Liver (tissue), 9 donors: ENCODE measurements around the gene OAS2. TPM values are rescaled to one million over a fixed set of nuclear protein-coding genes. Genes with fewer than 3 reads are reported as not detected.

Experiments used
- DNase-seq: peaks from one replicate; pipeline ENCODE4 v3.0.0-alpha.2; 2017; ENCODE audit warnings: low spot score
- H3K27ac ChIP-seq, 2 donors: one replicate each; pipeline ENCODE4 v1.7.0; 2013; ENCODE audit warnings: inconsistent platforms in 2 of 2, low read length in 2 of 2, control low read depth in 1 of 2, low read depth in 1 of 2, mild to moderate bottlenecking in 1 of 2
- H3K27me3 ChIP-seq, 4 donors: one replicate each; pipeline versions ENCODE4 v1.6.1 to v1.7.0; 2013; ENCODE audit warnings: low read length in 3 of 4, inconsistent platforms in 1 of 4, mild to moderate bottlenecking in 1 of 4, moderate library complexity in 1 of 4; ENCODE audit not compliant: control insufficient read depth in 4 of 4, insufficient read depth in 4 of 4
- H3K36me3 ChIP-seq, 4 donors: one replicate each; pipeline versions ENCODE4 v1.6.1 to v1.7.0; 2013; ENCODE audit warnings: low read length in 3 of 4, mild to moderate bottlenecking in 3 of 4, low read depth in 1 of 4, moderate library complexity in 1 of 4; ENCODE audit not compliant: control insufficient read depth in 4 of 4, insufficient read depth in 3 of 4
- H3K4me1 ChIP-seq, 4 donors: one replicate each; pipeline versions ENCODE4 v1.6.1 to v1.7.0; 2013; ENCODE audit warnings: low read length in 3 of 4, mild to moderate bottlenecking in 3 of 4, moderate library complexity in 1 of 4; ENCODE audit not compliant: control insufficient read depth in 4 of 4, insufficient read depth in 4 of 4
- H3K4me3 ChIP-seq, 3 donors: one replicate each; pipeline versions ENCODE4 v1.6.1 to v1.7.0; 2013; ENCODE audit warnings: low read length in 3 of 3, control low read depth in 1 of 3, low read depth in 1 of 3, mild to moderate bottlenecking in 1 of 3
- H3K9ac ChIP-seq, 2 donors: one replicate each; pipeline ENCODE4 v1.7.0; 2013; ENCODE audit warnings: low read length in 2 of 2, mild to moderate bottlenecking in 2 of 2, moderate library complexity in 2 of 2, control low read depth in 1 of 2, low read depth in 1 of 2
- H3K9me3 ChIP-seq, 4 donors: one replicate each; pipeline versions ENCODE4 v1.6.1 to v1.7.0; 2013; ENCODE audit warnings: low read length in 3 of 4; ENCODE audit not compliant: control insufficient read depth in 4 of 4
- EGR1 ChIP-seq, 2 donors: IDR thresholded peaks; 2 replicates each; pipeline ENCODE4 v1.6.1; 2016 to 2018; ENCODE audit warnings: antibody characterized with exemption in 2 of 2, low read depth in 2 of 2
- FOXA1 ChIP-seq: IDR thresholded peaks from 2 replicates; pipeline ENCODE4 v1.6.1; 2016; ENCODE audit warnings: antibody characterized with exemption
- FOXA2 ChIP-seq: IDR thresholded peaks from 2 replicates; pipeline ENCODE4 v1.6.1; 2016; ENCODE audit warnings: antibody characterized with exemption
- GABPA ChIP-seq, 2 donors: IDR thresholded peaks in 1 of 2; conservative IDR thresholded peaks in 1 of 2; 2 replicates each; pipeline ENCODE4 v1.6.1; 2016; ENCODE audit warnings: antibody characterized with exemption in 2 of 2, mild to moderate bottlenecking in 1 of 2, moderate library complexity in 1 of 2
- HNF4A ChIP-seq, 2 donors: conservative IDR thresholded peaks; 2 replicates each; pipeline ENCODE4 v1.6.1; 2016; ENCODE audit warnings: antibody characterized with exemption in 2 of 2, mild to moderate bottlenecking in 2 of 2
- HNF4G ChIP-seq: IDR thresholded peaks from 2 replicates; pipeline ENCODE4 v1.6.1; 2016; ENCODE audit warnings: antibody characterized with exemption
- JUND ChIP-seq, 2 donors: IDR thresholded peaks; 2 replicates each; pipeline ENCODE4 v1.6.1; 2016; ENCODE audit warnings: antibody characterized with exemption in 2 of 2
- NR2F2 ChIP-seq: IDR thresholded peaks from 2 replicates; pipeline ENCODE4 v1.6.1; 2016; ENCODE audit warnings: antibody characterized with exemption
- RAD21 ChIP-seq, 2 donors: IDR thresholded peaks; 2 replicates each; pipeline ENCODE4 v1.6.1; 2016; ENCODE audit warnings: antibody characterized with exemption in 2 of 2, mild to moderate bottlenecking in 2 of 2
- RXRA ChIP-seq, 2 donors: IDR thresholded peaks; 2 replicates each; pipeline ENCODE4 v1.6.1; 2017 to 2018; ENCODE audit warnings: antibody characterized with exemption in 2 of 2, mild to moderate bottlenecking in 1 of 2
- SP1 ChIP-seq: IDR thresholded peaks from 2 replicates; pipeline ENCODE4 v1.6.1; 2018; ENCODE audit warnings: antibody characterized with exemption, mild to moderate bottlenecking
- YY1 ChIP-seq: IDR thresholded peaks from 2 replicates; pipeline ENCODE4 v1.6.1; 2016; ENCODE audit warnings: antibody characterized with exemption, mild to moderate bottlenecking
- WGBS: extraction: QIAGEN DNeasy Blood & Tissue Kit; methylation state at CpG from one replicate; pipeline ENCODE4 v1.1.7; 2013; 5-methylcytosine and 5-hydroxymethylcytosine counted together
- polyA plus RNA-seq, 2 donors: library from polyadenylated mRNA; stranded (reverse) in 1 of 2; unstranded in 1 of 2; fragments of 200-250 nt in 1 of 2; fragments of >200 nt in 1 of 2; fragmentation: Nextera tagmentation in 1 of 2; extraction: Ambion mirVana in 1 of 2; gene quantifications; one replicate each; pipeline versions ENCODE4 v1.2.1 to v1.2.3, GENCODE V29; 2013 to 2015
- total RNA-seq, 2 donors: library from RNA; depleted of rRNA; stranded (reverse); fragments of >200 nt; gene quantifications; one replicate each; pipeline ENCODE4 v1.2.3, GENCODE V29; 2014
- TF ChIP-seq, protein P1 (sequence below): fragments of 150-350 bp; IDR thresholded peaks from 2 replicates; pipeline ENCODE4 v1.5.1; 2017; ENCODE audit warnings: improper control_type of control experiment, low read depth, low read length; ENCODE audit not compliant: missing input control
- TF ChIP-seq, protein P2 (sequence below): IDR thresholded peaks from 2 replicates; pipeline ENCODE4 v1.6.1; 2016; ENCODE audit warnings: antibody characterized with exemption
- TF ChIP-seq, protein P3 (sequence below): IDR thresholded peaks from 2 replicates; pipeline ENCODE4 v1.6.1; 2016; ENCODE audit warnings: antibody characterized with exemption, mild to moderate bottlenecking
- TF ChIP-seq, protein P4 (sequence below): IDR thresholded peaks from 2 replicates; pipeline ENCODE4 v1.6.1; 2016; ENCODE audit warnings: antibody characterized with exemption
- donor health status: healthy.
- donor health status: healthy.
- donor health status: healthy.
- donor health status: healthy.
- donor health status: healthy.

OAS2 gene
- total and polyA plus RNA-seq, 4 donors: 3.3 to 9.4 (median 6.9) TPM

DNA sequence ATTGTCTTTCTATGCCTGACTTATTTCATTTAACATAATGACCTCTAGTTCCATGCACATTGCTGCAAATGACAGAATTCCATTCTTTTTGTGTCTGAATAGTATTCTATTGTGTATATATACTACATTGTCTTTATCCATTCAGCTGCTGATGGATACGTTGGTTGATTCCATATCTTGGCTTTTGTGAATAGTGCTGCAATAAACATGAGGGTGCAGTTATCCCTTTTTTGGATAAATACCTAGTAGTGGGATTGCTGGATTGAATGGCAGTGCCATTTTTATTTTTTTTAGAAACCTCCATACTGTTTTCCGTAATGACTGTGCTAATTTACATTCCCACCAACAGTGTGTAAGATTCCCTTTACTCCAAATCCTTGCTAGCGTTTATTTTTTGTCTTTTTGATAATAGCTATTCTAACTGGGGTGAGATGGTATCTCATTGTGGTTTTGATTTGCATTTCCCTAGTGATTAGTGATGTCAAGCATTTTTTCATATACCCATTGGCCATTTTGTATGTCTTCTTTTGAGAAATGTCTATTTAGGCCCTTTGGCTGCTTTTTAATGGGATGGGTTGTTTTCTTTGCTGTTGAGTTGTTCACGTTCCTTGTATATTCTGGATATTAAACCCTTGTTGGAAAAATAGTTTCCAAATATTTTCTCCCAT lies 2.3 kb downstream of the OAS2 start:
- no peak overlapping the region for H3K9ac ChIP-seq
- no peaks in the 10 kb centered on the region for H3K27me3 ChIP-seq
- no peak overlapping the region for H3K27ac ChIP-seq
- 78% methylated on average over 4 of the region's 4 CpGs for WGBS
- H3K9me3 ChIP-seq: peaks cover 0 to 2% (median 0%) of the 10 kb centered on the region in 4 donors
- no peak for DNase-seq
- no peaks in the 10 kb centered on the region for H3K36me3 ChIP-seq
- no peak for TF ChIP-seq SP1
- TF ChIP-seq, protein P1, sequence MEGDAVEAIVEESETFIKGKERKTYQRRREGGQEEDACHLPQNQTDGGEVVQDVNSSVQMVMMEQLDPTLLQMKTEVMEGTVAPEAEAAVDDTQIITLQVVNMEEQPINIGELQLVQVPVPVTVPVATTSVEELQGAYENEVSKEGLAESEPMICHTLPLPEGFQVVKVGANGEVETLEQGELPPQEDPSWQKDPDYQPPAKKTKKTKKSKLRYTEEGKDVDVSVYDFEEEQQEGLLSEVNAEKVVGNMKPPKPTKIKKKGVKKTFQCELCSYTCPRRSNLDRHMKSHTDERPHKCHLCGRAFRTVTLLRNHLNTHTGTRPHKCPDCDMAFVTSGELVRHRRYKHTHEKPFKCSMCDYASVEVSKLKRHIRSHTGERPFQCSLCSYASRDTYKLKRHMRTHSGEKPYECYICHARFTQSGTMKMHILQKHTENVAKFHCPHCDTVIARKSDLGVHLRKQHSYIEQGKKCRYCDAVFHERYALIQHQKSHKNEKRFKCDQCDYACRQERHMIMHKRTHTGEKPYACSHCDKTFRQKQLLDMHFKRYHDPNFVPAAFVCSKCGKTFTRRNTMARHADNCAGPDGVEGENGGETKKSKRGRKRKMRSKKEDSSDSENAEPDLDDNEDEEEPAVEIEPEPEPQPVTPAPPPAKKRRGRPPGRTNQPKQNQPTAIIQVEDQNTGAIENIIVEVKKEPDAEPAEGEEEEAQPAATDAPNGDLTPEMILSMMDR: no peak
- TF ChIP-seq HNF4A (conservative IDR thresholded peaks at IDR 0.05): no peak
- TF ChIP-seq, protein P2, sequence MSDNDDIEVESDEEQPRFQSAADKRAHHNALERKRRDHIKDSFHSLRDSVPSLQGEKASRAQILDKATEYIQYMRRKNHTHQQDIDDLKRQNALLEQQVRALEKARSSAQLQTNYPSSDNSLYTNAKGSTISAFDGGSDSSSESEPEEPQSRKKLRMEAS: no peak
- TF ChIP-seq, protein P3, sequence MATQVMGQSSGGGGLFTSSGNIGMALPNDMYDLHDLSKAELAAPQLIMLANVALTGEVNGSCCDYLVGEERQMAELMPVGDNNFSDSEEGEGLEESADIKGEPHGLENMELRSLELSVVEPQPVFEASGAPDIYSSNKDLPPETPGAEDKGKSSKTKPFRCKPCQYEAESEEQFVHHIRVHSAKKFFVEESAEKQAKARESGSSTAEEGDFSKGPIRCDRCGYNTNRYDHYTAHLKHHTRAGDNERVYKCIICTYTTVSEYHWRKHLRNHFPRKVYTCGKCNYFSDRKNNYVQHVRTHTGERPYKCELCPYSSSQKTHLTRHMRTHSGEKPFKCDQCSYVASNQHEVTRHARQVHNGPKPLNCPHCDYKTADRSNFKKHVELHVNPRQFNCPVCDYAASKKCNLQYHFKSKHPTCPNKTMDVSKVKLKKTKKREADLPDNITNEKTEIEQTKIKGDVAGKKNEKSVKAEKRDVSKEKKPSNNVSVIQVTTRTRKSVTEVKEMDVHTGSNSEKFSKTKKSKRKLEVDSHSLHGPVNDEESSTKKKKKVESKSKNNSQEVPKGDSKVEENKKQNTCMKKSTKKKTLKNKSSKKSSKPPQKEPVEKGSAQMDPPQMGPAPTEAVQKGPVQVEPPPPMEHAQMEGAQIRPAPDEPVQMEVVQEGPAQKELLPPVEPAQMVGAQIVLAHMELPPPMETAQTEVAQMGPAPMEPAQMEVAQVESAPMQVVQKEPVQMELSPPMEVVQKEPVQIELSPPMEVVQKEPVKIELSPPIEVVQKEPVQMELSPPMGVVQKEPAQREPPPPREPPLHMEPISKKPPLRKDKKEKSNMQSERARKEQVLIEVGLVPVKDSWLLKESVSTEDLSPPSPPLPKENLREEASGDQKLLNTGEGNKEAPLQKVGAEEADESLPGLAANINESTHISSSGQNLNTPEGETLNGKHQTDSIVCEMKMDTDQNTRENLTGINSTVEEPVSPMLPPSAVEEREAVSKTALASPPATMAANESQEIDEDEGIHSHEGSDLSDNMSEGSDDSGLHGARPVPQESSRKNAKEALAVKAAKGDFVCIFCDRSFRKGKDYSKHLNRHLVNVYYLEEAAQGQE: no peak
- TF ChIP-seq EGR1 (IDR thresholded peaks at IDR 0.05; ENCODE audit: low read depth in 2 of 2): no peak
- peaks cover 0 to 15% (median 13%) of the 10 kb centered on the region in 4 donors for H3K4me1 ChIP-seq
- peak overlapping the region in 1 of 3 donors; percentile 14 for H3K4me3 ChIP-seq

DNA sequence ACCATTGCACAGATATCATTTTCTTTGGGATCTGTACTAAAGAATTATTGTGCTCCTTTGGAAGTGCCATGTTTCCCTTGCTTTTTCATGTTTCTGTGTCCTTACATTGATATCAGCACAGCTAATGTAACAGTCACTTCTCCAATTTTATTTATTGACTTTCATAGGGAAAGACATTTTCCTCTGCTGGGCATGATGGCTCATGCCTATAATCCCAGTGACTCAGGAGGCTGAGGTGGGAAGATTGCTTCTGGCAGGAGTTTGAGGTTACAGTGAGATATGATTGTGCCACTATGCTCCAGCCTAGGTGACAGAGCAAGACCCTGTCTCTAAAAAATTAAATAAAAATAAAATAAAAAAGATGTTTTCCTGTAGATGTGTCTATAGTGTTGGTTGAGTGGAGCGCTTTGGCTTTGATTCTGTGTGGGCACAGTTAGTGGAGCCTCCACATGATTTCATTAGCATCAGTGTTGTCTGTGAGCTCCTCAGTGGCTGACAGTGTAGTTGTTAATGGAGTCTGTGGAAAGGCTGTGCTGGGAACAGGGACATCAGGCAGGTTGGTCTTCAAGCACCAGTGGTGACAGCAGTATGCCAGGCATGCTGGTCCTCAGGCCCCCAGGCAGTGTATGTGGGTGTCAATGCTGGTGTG lies 7.4 kb downstream of the OAS2 start:
- Histone ChIP-seq H3K9me3 (peaks cover 0 to 2% (median 0%) of the 10 kb centered on the region in 4 donors), H3K36me3 (peaks cover 0 to 10% (median 1%) of the 10 kb centered on the region in 4 donors), H3K4me3 (no peak overlapping the region), H3K9ac (no peak overlapping the region), H3K27ac (no peak overlapping the region), H3K27me3 (no peaks in the 10 kb centered on the region), H3K4me1 (no peaks in the 10 kb centered on the region)
- DNase-seq: no peak
- TF ChIP-seq, protein P2: no peak
- no peak for TF ChIP-seq JUND (IDR thresholded peaks at IDR 0.05)
- TF ChIP-seq HNF4G: no peak
- no peak for TF ChIP-seq GABPA (IDR thresholded peaks at IDR 0.05 in 1 of 2, conservative IDR thresholded peaks at IDR 0.05 in 1 of 2)
- TF ChIP-seq FOXA2: no peak
- TF ChIP-seq SP1: no peak
- TF ChIP-seq, protein P4, sequence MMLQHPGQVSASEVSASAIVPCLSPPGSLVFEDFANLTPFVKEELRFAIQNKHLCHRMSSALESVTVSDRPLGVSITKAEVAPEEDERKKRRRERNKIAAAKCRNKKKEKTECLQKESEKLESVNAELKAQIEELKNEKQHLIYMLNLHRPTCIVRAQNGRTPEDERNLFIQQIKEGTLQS: no peak
- TF ChIP-seq, protein P1: no peak
- TF ChIP-seq RXRA (IDR thresholded peaks at IDR 0.05): no peak
- no peak for TF ChIP-seq YY1
- TF ChIP-seq, protein P3: no peak
- TF ChIP-seq RAD21 (IDR thresholded peaks at IDR 0.05): no peak
- TF ChIP-seq NR2F2: no peak
- TF ChIP-seq HNF4A (conservative IDR thresholded peaks at IDR 0.05): no peak
- TF ChIP-seq FOXA1: no peak
- 96% methylated on average over 1 of the region's 1 CpG for WGBS
